HepG2 (cell line): ENCODE measurements around the gene PTPN18. TPM values are rescaled to one million over a fixed set of nuclear protein-coding genes. Genes with fewer than 3 reads are reported as not detected.

ENCODE experiments used
- ATM ChIP-seq: fragments of 450-650 bp; IDR thresholded peaks from 2 replicates; pipeline ENCODE4 v1.7.1; 2017; ENCODE audit warnings: mild to moderate bottlenecking, borderline replicate concordance
- CENPT ChIP-seq: sonication (generic); formaldehyde crosslinking; IDR thresholded peaks from 2 replicates; pipeline ENCODE4 v1.8.0; 2022; ENCODE audit warnings: low read depth, mild to moderate bottlenecking, moderate library complexity, missing genetic modification reagents
- ELK4 ChIP-seq: sonication (generic); formaldehyde crosslinking; IDR thresholded peaks from 2 replicates; pipeline ENCODE4 v1.9.0; 2021; ENCODE audit warnings: missing genetic modification reagents, borderline replicate concordance
- GMEB2 ChIP-seq: IDR thresholded peaks from 2 replicates; pipeline ENCODE4 v1.6.1; 2016; ENCODE audit warnings: missing biosample characterization, missing genetic modification reagents, low read depth
- HCFC1 ChIP-seq: fragments of 150-350 bp; IDR thresholded peaks from 2 replicates; pipeline ENCODE4 v1.6.1; 2014; ENCODE audit warnings: low read depth, low read length
- HMG20B ChIP-seq: conservative IDR thresholded peaks from 2 replicates; pipeline ENCODE4 v1.6.1; 2016; ENCODE audit warnings: missing genetic modification reagents, missing compliant biosample characterization
- HMGA1 ChIP-seq: sonication (generic); formaldehyde crosslinking; conservative IDR thresholded peaks from 2 replicates; pipeline ENCODE4 v1.4.0; 2020; ENCODE audit warnings: missing genetic modification reagents
- HOXA5 ChIP-seq: sonication (generic); formaldehyde crosslinking; IDR thresholded peaks from 2 replicates; pipeline ENCODE4 v1.4.0; 2020; ENCODE audit warnings: missing genetic modification reagents
- IKZF1 ChIP-seq: fragments of 450-650 bp; IDR thresholded peaks from 2 replicates; pipeline ENCODE4 v1.7.1; 2016
- KLF11 ChIP-seq: IDR thresholded peaks from 2 replicates; pipeline ENCODE4 v1.6.1; 2016; ENCODE audit warnings: missing compliant biosample characterization
- MED8 ChIP-seq: sonication (generic); formaldehyde crosslinking; IDR thresholded peaks from 2 replicates; pipeline ENCODE4 v1.8.1; 2023; ENCODE audit warnings: mild to moderate bottlenecking, missing genetic modification reagents; ENCODE audit not compliant: insufficient replicate concordance
- MYPOP ChIP-seq: sonication (generic); formaldehyde crosslinking; IDR thresholded peaks from 2 replicates; pipeline ENCODE4 v1.8.1; 2023; ENCODE audit warnings: mild to moderate bottlenecking, moderate library complexity, missing genetic modification reagents
- RFX1 ChIP-seq: fragments of 450-650 bp; IDR thresholded peaks from 2 replicates; pipeline ENCODE4 v1.6.1; 2017
- SAP130 ChIP-seq: IDR thresholded peaks from 2 replicates; pipeline ENCODE4 v1.6.1; 2016; ENCODE audit warnings: low read depth
- XBP1 ChIP-seq: sonication (generic); formaldehyde crosslinking; IDR thresholded peaks from 2 replicates; pipeline ENCODE4 v1.5.0; 2020; ENCODE audit warnings: missing genetic modification reagents
- ZBTB3 ChIP-seq: sonication (generic); formaldehyde crosslinking; IDR thresholded peaks from 2 replicates; pipeline ENCODE4 v1.4.0; 2020; ENCODE audit warnings: low read depth, mild to moderate bottlenecking, moderate library complexity, missing genetic modification reagents, borderline replicate concordance
- ZNF513 ChIP-seq: sonication (generic); formaldehyde crosslinking; conservative IDR thresholded peaks from 2 replicates; pipeline ENCODE4 v1.5.0; 2020; ENCODE audit warnings: missing genetic modification reagents
- ZNF570 ChIP-seq: sonication (generic); formaldehyde crosslinking; IDR thresholded peaks from 2 replicates; pipeline ENCODE4 v1.4.0; 2020; ENCODE audit warnings: mild to moderate bottlenecking, missing genetic modification reagents, borderline replicate concordance
- ZNF703 ChIP-seq: sonication (generic); formaldehyde crosslinking; IDR thresholded peaks from 2 replicates; pipeline ENCODE4 v1.5.1; 2020; ENCODE audit warnings: missing genetic modification reagents, mild to moderate bottlenecking, moderate library complexity, borderline replicate concordance
- ZNF816 ChIP-seq: sonication (generic); formaldehyde crosslinking; IDR thresholded peaks from 2 replicates; pipeline ENCODE4 v1.8.0; 2022; ENCODE audit warnings: missing genetic modification reagents, mild to moderate bottlenecking, borderline replicate concordance
- ZNF878 ChIP-seq: sonication (generic); formaldehyde crosslinking; IDR thresholded peaks from 2 replicates; pipeline ENCODE4 v1.8.1; 2023; ENCODE audit warnings: mild to moderate bottlenecking, missing genetic modification reagents, moderate library complexity
- ZSCAN9 ChIP-seq: IDR thresholded peaks from 2 replicates; pipeline ENCODE4 v1.6.1; 2016; ENCODE audit warnings: borderline replicate concordance
- polyA plus RNA-seq, 8 experiments: library from polyadenylated mRNA; depleted of rRNA in 3 of 8; stranded (reverse) in 7 of 8; unstranded in 1 of 8; fragments of >200 nt; fragmentation: Illumina TruSeq in 4 of 8; extraction: Trizol in 4 of 8; gene quantifications; 2 replicates each; pipeline versions ENCODE4 v1.2.1 to v1.2.3, GENCODE V29; 2011 to 2016; ENCODE audit warnings: low read depth in 4 of 8, missing spikeins in 1 of 8, mixed read lengths in 1 of 8; ENCODE audit not compliant: insufficient read depth in 1 of 8
- total RNA-seq, 5 experiments: library from RNA; depleted of rRNA; stranded (reverse); fragments of >200 nt; fragmentation: Illumina TruSeq; extraction: Trizol; gene quantifications; 2 replicates each; pipeline ENCODE4 v1.2.3, GENCODE V29; 2016; ENCODE audit warnings: low read depth in 1 of 5

The PTPN18 gene
- total and polyA plus RNA-seq, 2 of the 13 experiments (the other 11 are each of a cell fraction or from before 2014, with no cell fraction given), result 14.8 to 39.6 TPM

GRCh38 chr2:130355578-130356431 is at the start of gene PTPN18 (continued):
- TF ChIP-seq GMEB2 (no peak; the same call in 1 of the 2 replicates), XBP1 (CRISPR knock-in tag) (no peak; the same call in 1 of the 2 replicates), HCFC1 (0 out of 2 replicates have a peak, but pooled peaks have one; percentile 21), MED8 (CRISPR knock-in tag) (peak; percentile 27), KLF11 (no peak), ZNF703 (CRISPR knock-in tag) (peak; percentile 31; the same call in 1 of the 2 replicates), ZNF570 (CRISPR knock-in tag) (no peak), HMG20B (CRISPR knock-in tag) (0 out of 2 replicates have a peak, but pooled peaks have one; percentile 31), IKZF1 (no peak), SAP130 (CRISPR knock-in tag) (peak; percentile 77), ZBTB3 (CRISPR knock-in tag) (no peak), ZNF513 (no peak), RFX1 (no peak), CENPT (no peak), ZNF878 (CRISPR knock-in tag) (no peak), ATM (no peak), HMGA1 (CRISPR knock-in tag) (no peak), ZSCAN9 (CRISPR knock-in tag) (peak; percentile 56; the same call in 1 of the 2 replicates), MYPOP (CRISPR knock-in tag) (peak; percentile 66; the same call in 1 of the 2 replicates), HOXA5 (CRISPR knock-in tag) (no peak; the same call in 1 of the 2 replicates), ZNF816 (CRISPR knock-in tag) (no peak; the same call in 1 of the 2 replicates), ELK4 (CRISPR knock-in tag) (no peak)
